ENCODE results near the gene KIAA0586. TPM values are rescaled to one million over a fixed set of nuclear protein-coding genes. Genes with fewer than 3 reads are reported as not detected.

Gene KIAA0586
- total RNA-seq, result 10 to 100 TPM; 29.0 to 29.6 TPM

GRCh38 chr14:58427281-58428117, at the start of gene KIAA0586, which contains the start of gene TIMM9:
KIAA0586 (plus strand) TSS chr14:58427719; CDS start chr14:58428265, 546 bp downstream.
TIMM9 (minus strand) TSS chr14:58427531; CDS start chr14:58411945, 15,586 bp downstream.

GRCh38 chr14:58395812-58396788, 31.4 kb upstream of the KIAA0586 start, which contains the start of gene TOMM20L:
TOMM20L (plus strand) TSS chr14:58395930; CDS start chr14:58395958, 28 bp downstream.

Other genes starting within 250 kb of the KIAA0586 start
- gene ACTR10, start 227.6 kb upstream of the KIAA0586 start, total RNA-seq, result 10 to 100 TPM; 41.6 to 46.3 TPM
- gene PSMA3, start 182.9 kb upstream of the KIAA0586 start, total RNA-seq, result 100 to 1,000 TPM; 182 to 184 TPM
- gene ARID4A, start 129.2 kb upstream of the KIAA0586 start, total RNA-seq, result 10 to 100 TPM; 33.6 to 35.2 TPM
- gene TOMM20L, start 31.8 kb upstream of the KIAA0586 start, total RNA-seq, result not detected
- gene TIMM9, start 188 bp upstream of the KIAA0586 start, total RNA-seq, result 10 to 100 TPM; 43.5 to 52.5 TPM
- 10 to 100 TPM; 23.1 to 25.6 TPM for gene DACT1, start 210.2 kb downstream of the KIAA0586 start, total RNA-seq

Measured in activated naive CD4-positive, alpha-beta T cell treated with anti-CD3 and anti-CD28 coated beads, Interleukin-2, amount 10 ng/mL, durations not matched to agents 5 hours and 36 hours (primary cell).